Gastroesophageal sphincter (tissue), 4 donors: ENCODE data around the gene USF1. TPM values are rescaled to one million over a fixed set of nuclear protein-coding genes. Genes with fewer than 3 reads are reported as not detected.

Source experiments
- ATAC-seq: fragments of 150-250 bp; one replicate; pipeline ENCODE4 v1.9.1; 2016; ENCODE audit warnings: mild to moderate bottlenecking, moderate library complexity
- H3K27ac ChIP-seq, 4 donors: fragments of 200-600 bp; sonication (generic) in 3 of 4; 1 replicate in 3 of 4; 2 replicates in 1 of 4; pipeline ENCODE4 v1.5.1; 2016 to 2019
- H3K27me3 ChIP-seq: fragments of 200-600 bp; sonication (generic); one replicate; pipeline ENCODE4 v1.5.1; 2019
- H3K36me3 ChIP-seq, 2 donors: fragments of 200-600 bp; sonication (generic); one replicate each; pipeline ENCODE4 v1.5.1; 2019; ENCODE audit warnings: control low read depth in 1 of 2
- H3K4me1 ChIP-seq, 3 donors: fragments of 200-600 bp; sonication (generic); 1 replicate in 2 of 3; 2 replicates in 1 of 3; pipeline ENCODE4 v1.5.1; 2016 to 2019; ENCODE audit warnings: control low read depth in 2 of 3
- H3K4me3 ChIP-seq, 2 donors: fragments of 200-600 bp; sonication (generic); one replicate each; pipeline ENCODE4 v1.5.1; 2019; ENCODE audit warnings: mild to moderate bottlenecking in 1 of 2, moderate library complexity in 1 of 2
- H3K9me3 ChIP-seq, 3 donors: fragments of 200-600 bp; sonication (generic); one replicate each; pipeline ENCODE4 v1.5.1; 2017 to 2019; ENCODE audit warnings: control low read depth in 2 of 3
- CTCF ChIP-seq, 4 experiments: fragments of 200-600 bp in 2 of 4; fragments of 450-650 bp in 2 of 4; sonication (generic) in 1 of 4; IDR thresholded peaks; one replicate each; pipeline ENCODE4 v1.5.1; 2017 to 2019; ENCODE audit warnings: antibody characterized with exemption in 4 of 4, mild to moderate bottlenecking in 2 of 4, moderate library complexity in 2 of 4
- EP300 ChIP-seq: sonication (generic); formaldehyde crosslinking; IDR thresholded peaks from one replicate; pipeline ENCODE4 v1.6.1; 2017; ENCODE audit warnings: antibody characterized with exemption, mild to moderate bottlenecking
- POLR2A ChIP-seq, 2 donors: fragments of 450-650 bp; IDR thresholded peaks; one replicate each; pipeline ENCODE4 v1.6.1; 2017; ENCODE audit warnings: antibody characterized with exemption in 2 of 2, mild to moderate bottlenecking in 2 of 2, moderate library complexity in 1 of 2
- POLR2AphosphoS5 ChIP-seq: sonication (generic); formaldehyde crosslinking; IDR thresholded peaks from one replicate; pipeline ENCODE4 v1.6.1; 2017; ENCODE audit warnings: antibody characterized with exemption
- WGBS, 2 donors: methylation state at CpG; one replicate each; pipeline ENCODE4 v1.1.5; 2018; ENCODE audit warnings: low coverage in 1 of 2; 5-methylcytosine and 5-hydroxymethylcytosine counted together
- total RNA-seq, 4 donors: library from RNA; depleted of rRNA; stranded (reverse); fragments of >200 nt; gene quantifications; one replicate each; pipeline ENCODE4 v1.1.0, GENCODE V29; 2016

Gene USF1
- total RNA-seq, 4 donors from 2014 or later = 50.9 to 79.4 (median 60.5) TPM

- H3K9me3 ChIP-seq = no peaks in the 10 kb centered on the region
- H3K4me3 ChIP-seq = no peak overlapping the region
- 98 to 100% methylated on average over 1 to 6 of the region's 18 CpGs for WGBS, 2 donors
- H3K27me3 ChIP-seq = peaks cover 4% of the 10 kb centered on the region
- H3K4me1 ChIP-seq = peaks cover 0 to 26% (median 8%) of the 10 kb centered on the region in 3 donors
- TF ChIP-seq POLR2AphosphoS5 (no peak), POLR2A (IDR thresholded peaks at IDR 0.05) (no peak), EP300 (no peak)
- H3K27ac ChIP-seq = peak overlapping the region in 1 of 4 donors; percentile 97
- H3K36me3 ChIP-seq = peaks cover 0 to 13% of the 10 kb centered on the region in 2 donors
- no peak for ATAC-seq
Observed at GRCh38 chr1:161047436-161048420, 2.0 kb upstream of the USF1 start.

GRCh38 chr1:161046605-161047228 is 940 bp upstream of the USF1 start:
- no peaks in the 10 kb centered on the region for H3K27me3 ChIP-seq

GRCh38 chr1:161044908-161045735 is 655 bp downstream of the USF1 start:
- Histone ChIP-seq H3K36me3 (peaks cover 2 to 34% of the 10 kb centered on the region in 2 donors), H3K4me3 (peak overlapping the region; percentile 90 to 94), H3K9me3 (no peaks in the 10 kb centered on the region), H3K27ac (peak overlapping the region; percentile 88 to 97 (median 94)), H3K4me1 (peaks cover 0 to 35% (median 8%) of the 10 kb centered on the region in 3 donors), H3K27me3 (no peaks in the 10 kb centered on the region)
- TF ChIP-seq EP300 (no peak), POLR2A (IDR thresholded peaks at IDR 0.05) (no peak), POLR2AphosphoS5 (no peak), CTCF (IDR thresholded peaks at IDR 0.05) (no peak)
- 0% methylated on average over 14 to 18 of the region's 48 CpGs for WGBS, 2 donors
- ATAC-seq = peak; percentile 57

More at GRCh38 chr1:161046605-161047228, 940 bp upstream of the USF1 start:
- no peaks in the 10 kb centered on the region for H3K9me3 ChIP-seq
- H3K27ac ChIP-seq = peak overlapping the region; percentile 88 to 97 (median 94)
- no peak for ATAC-seq
- H3K4me1 ChIP-seq = peaks cover 0 to 35% (median 8%) of the 10 kb centered on the region in 3 donors
- TF ChIP-seq EP300 (no peak), POLR2AphosphoS5 (no peak), POLR2A (IDR thresholded peaks at IDR 0.05) (no peak), CTCF (IDR thresholded peaks at IDR 0.05) (no peak)
- 61 to 80% methylated on average over 1 to 2 of the region's 2 CpGs for WGBS, 2 donors
- H3K4me3 ChIP-seq = peak overlapping the region; percentile 90 to 94
- H3K36me3 ChIP-seq = peaks cover 0 to 23% of the 10 kb centered on the region in 2 donors

- ATAC-seq = no peak
- H3K9me3 ChIP-seq = no peaks in the 10 kb centered on the region
- H3K27ac ChIP-seq = peak overlapping the region; percentile 88 to 97 (median 94)
- H3K36me3 ChIP-seq = peaks cover 2 to 40% of the 10 kb centered on the region in 2 donors
- peak overlapping the region; percentile 90 to 94 for H3K4me3 ChIP-seq
- H3K27me3 ChIP-seq = no peaks in the 10 kb centered on the region
- TF ChIP-seq EP300 (no peak), POLR2A (IDR thresholded peaks at IDR 0.05) (no peak), CTCF (IDR thresholded peaks at IDR 0.05) (no peak), POLR2AphosphoS5 (no peak)
- peaks cover 0 to 36% (median 8%) of the 10 kb centered on the region in 3 donors for H3K4me1 ChIP-seq
Observed at GRCh38 chr1:161044535-161044907, 1.3 kb downstream of the USF1 start.
